Spleen (tissue), 7 donors: ENCODE measurements around the gene POLD2.

Source experiments
- POLR2AphosphoS5 ChIP-seq, 3 donors: sonication (generic); formaldehyde crosslinking; IDR thresholded peaks; one replicate each; pipeline ENCODE4 v1.5.1; 2017; ENCODE audit warnings: antibody characterized with exemption in 3 of 3
- TF ChIP-seq, protein P1 (sequence below), 11 experiments: fragments of 200-600 bp in 7 of 11; fragments of 450-650 bp in 4 of 11; sonication (generic) in 4 of 11; IDR thresholded peaks in 8 of 11; conservative IDR thresholded peaks in 3 of 11; 1 replicate in 7 of 11; 2 replicates in 4 of 11; pipeline versions ENCODE4 v1.4.0 to v1.8.0; 2016 to 2021; ENCODE audit warnings: antibody characterized with exemption in 11 of 11, inconsistent platforms in 4 of 11, mild to moderate bottlenecking in 1 of 11
- donor health status: DM: no; HTN: no; CAD: no; lungs with moderate emphysema.
- donor health status: DM: no; HTN: no; CAD: no.
- donor health status: DM: no; HTN: no; CAD: no.

DNA sequence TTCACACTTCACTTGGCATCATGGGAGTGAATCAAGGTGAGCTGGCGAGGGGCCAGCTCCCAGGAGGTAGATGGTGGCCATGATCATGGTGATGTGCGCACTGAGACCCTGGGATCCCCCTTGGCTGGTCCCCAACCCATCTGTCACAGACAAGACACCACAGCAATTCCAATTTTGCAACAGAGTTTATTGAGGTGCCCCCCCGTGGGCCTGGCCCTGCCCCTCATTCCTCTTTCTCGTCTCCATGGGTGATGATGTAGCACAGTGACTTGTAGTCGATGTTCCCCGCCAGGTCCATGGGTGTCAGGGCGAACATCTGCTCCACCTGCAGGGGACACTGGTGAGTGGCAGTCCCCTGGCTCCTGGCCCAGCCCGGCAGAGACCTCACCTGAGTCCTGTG lies 15.3 kb upstream of the POLD2 start:
- TF ChIP-seq, protein P1, sequence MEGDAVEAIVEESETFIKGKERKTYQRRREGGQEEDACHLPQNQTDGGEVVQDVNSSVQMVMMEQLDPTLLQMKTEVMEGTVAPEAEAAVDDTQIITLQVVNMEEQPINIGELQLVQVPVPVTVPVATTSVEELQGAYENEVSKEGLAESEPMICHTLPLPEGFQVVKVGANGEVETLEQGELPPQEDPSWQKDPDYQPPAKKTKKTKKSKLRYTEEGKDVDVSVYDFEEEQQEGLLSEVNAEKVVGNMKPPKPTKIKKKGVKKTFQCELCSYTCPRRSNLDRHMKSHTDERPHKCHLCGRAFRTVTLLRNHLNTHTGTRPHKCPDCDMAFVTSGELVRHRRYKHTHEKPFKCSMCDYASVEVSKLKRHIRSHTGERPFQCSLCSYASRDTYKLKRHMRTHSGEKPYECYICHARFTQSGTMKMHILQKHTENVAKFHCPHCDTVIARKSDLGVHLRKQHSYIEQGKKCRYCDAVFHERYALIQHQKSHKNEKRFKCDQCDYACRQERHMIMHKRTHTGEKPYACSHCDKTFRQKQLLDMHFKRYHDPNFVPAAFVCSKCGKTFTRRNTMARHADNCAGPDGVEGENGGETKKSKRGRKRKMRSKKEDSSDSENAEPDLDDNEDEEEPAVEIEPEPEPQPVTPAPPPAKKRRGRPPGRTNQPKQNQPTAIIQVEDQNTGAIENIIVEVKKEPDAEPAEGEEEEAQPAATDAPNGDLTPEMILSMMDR (IDR thresholded peaks at IDR 0.05 in 8 of 11, conservative IDR thresholded peaks at IDR 0.05 in 3 of 11): no peak
- TF ChIP-seq POLR2AphosphoS5 (IDR thresholded peaks at IDR 0.05): no peak
